GM21723 (cell line): ENCODE data around the gene RABGAP1L.
A peak's percentile ranks its signal among the peaks of the same experiment; 100 is the strongest.

Experiments
- ATAC-seq: cut with Tn5 transposase; IDR thresholded peaks from one replicate; pipeline ENCODE4 v1.9.1; 2021; ENCODE audit warnings: mild to moderate bottlenecking, moderate library complexity; ENCODE audit not compliant: unreplicated experiment

RABGAP1L gene

GRCh38 chr1:174194461-174194860 lies 35.1 kb downstream of the RABGAP1L start:
- no peak for ATAC-seq

GRCh38 chr1:174197088-174197487 lies 37.8 kb downstream of the RABGAP1L start:
- ATAC-seq = no peak

- ATAC-seq = no peak
Observed at GRCh38 chr1:174197547-174197946, 38.2 kb downstream of the RABGAP1L start.

- ATAC-seq = no peak
Observed at GRCh38 chr1:174198202-174198601, 38.9 kb downstream of the RABGAP1L start.

GRCh38 chr1:174200746-174201145 lies 41.4 kb downstream of the RABGAP1L start:
- ATAC-seq = no peak

GRCh38 chr1:174204697-174205308 lies 45.5 kb downstream of the RABGAP1L start:
- no peak for ATAC-seq

GRCh38 chr1:174206148-174206836 lies 47.0 kb downstream of the RABGAP1L start:
- no peak for ATAC-seq

- ATAC-seq = peak; percentile 74
Observed at GRCh38 chr1:174209347-174210187, 50.2 kb downstream of the RABGAP1L start.

GRCh38 chr1:174211486-174211885 lies 52.2 kb downstream of the RABGAP1L start:
- ATAC-seq = no peak

- ATAC-seq = no peak
Observed at GRCh38 chr1:174215766-174216165, 56.4 kb downstream of the RABGAP1L start.

- no peak for ATAC-seq
Observed at GRCh38 chr1:174217248-174217647, 57.9 kb downstream of the RABGAP1L start.

- peak; percentile 50 for ATAC-seq
Observed at GRCh38 chr1:174217787-174218574, 58.7 kb downstream of the RABGAP1L start.

GRCh38 chr1:174218983-174219382 lies 59.7 kb downstream of the RABGAP1L start:
- no peak for ATAC-seq

- ATAC-seq = no peak
Observed at GRCh38 chr1:174219606-174220370, 60.5 kb downstream of the RABGAP1L start.

- ATAC-seq = no peak
Observed at GRCh38 chr1:174221681-174222080, 62.4 kb downstream of the RABGAP1L start.

GRCh38 chr1:174222166-174222949 lies 63.0 kb downstream of the RABGAP1L start:
- no peak for ATAC-seq

- no peak for ATAC-seq
Observed at GRCh38 chr1:174224641-174225040, 65.3 kb downstream of the RABGAP1L start.

- ATAC-seq = peak; percentile 65
Observed at GRCh38 chr1:174225499-174226204, 66.3 kb downstream of the RABGAP1L start.

GRCh38 chr1:174230399-174230798 lies 71.1 kb downstream of the RABGAP1L start:
- no peak for ATAC-seq
